ENCODE results near the gene COL17A1.
A peak's percentile ranks its signal among the peaks of the same experiment; 100 is the strongest.

Gene COL17A1

GRCh38 chr10:104085801-104086400, at the start of gene COL17A1:
Gene COL17A1 (minus strand): TSS chr10:104085880. CDS start chr10:104080673, 5,207 bp downstream.
- FAIRE-seq = no peak

DNA sequence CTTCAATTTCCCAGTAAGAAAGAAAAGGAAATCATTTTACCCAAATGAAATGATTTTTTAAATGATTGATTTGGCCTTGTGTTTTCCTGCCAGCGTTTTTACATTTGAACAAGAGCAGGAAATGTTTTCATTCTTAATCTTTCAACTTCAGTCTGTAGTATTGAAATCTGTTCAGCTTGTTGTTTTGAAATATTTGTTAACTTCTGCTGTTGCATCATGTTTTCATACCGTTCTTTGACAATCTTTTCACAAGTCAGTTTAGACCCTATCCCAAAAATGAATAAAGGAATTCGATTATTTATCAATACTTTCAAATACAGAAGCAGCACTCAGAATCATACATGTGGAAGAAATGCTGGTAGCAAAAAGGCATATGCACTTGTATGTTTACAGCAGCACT, 44.4 kb upstream of the COL17A1 start:
- no peak for FAIRE-seq

GRCh38 chr10:104128214-104128613, 42.5 kb upstream of the COL17A1 start:
- FAIRE-seq = no peak

- FAIRE-seq = no peak
Observed at GRCh38 chr10:104127411-104127810, 41.7 kb upstream of the COL17A1 start.

GRCh38 chr10:104123397-104123796, 37.7 kb upstream of the COL17A1 start:
- FAIRE-seq = peak; percentile 77

- FAIRE-seq = peak; percentile 77
Observed at GRCh38 chr10:104122225-104123107, 36.8 kb upstream of the COL17A1 start.

DNA sequence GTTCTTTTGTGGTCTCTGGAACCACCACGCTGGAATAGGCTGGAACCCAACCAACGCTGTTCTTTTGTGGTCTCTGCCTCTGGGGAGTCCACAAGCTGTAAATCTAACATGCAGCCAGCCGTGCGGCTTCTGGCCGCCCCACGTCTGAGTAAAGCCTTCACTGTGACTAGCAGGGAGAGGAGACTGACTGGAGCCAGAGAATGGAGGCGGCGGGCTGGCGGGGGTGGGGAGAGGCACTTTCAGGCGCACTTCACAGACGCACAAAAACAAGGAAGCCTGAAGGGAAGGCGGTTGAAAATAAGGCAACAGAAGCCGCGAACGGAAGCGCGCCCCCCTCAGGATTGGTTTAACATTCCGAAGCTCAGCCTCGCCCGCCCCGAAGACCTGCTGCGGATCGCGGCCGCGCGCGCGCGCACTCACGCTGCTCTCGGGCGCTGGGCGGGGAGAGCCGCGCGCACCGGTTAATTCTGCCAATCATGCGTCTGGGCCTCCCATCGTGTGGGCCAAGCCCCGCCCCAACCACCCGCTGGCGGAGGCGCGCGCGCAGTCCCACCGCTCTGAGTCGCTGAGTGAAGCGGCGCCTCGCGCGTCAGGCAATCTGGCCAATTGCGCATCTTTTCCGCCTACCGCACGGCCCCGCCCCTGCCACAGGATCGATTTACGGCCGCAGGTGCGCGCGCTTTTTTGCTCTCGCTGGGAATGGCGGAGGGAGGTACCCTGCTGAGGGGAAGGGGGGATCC, 36.0 kb upstream of the COL17A1 start, which contains the start of gene SFR1:
Gene SFR1 (plus strand): TSS at position 687 of the 740 bp plus-strand sequence. CDS start 13 bp downstream, at position 700.
- no peak for FAIRE-seq

DNA sequence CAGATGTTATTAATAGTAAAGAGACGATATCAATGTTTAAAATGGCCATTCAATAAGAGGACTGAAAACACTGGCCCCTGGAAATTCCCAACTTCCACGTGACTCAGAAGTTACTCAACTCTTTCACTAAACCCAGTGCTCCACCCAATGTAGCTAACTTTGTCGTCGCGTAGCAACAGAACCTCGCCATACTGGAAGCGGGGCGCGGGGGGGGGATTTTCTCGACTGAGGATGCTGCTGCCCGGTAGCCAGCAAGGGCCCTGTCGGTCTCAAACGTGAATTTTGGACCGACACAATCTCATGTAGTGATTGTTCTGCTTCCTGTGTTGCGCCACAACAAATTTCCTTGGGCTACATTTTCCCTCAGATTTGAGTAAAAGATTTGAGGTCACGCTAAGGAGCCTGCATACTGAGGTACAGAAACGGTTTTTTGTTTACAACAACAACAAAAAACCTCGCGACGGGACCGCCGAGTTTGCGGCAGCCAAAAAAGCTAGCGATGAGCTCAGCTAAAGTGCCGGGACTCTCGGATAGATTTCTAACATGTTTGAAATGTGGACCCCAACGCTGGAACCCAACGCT, 35.3 kb upstream of the COL17A1 start:
- FAIRE-seq = peak; percentile 88

DNA sequence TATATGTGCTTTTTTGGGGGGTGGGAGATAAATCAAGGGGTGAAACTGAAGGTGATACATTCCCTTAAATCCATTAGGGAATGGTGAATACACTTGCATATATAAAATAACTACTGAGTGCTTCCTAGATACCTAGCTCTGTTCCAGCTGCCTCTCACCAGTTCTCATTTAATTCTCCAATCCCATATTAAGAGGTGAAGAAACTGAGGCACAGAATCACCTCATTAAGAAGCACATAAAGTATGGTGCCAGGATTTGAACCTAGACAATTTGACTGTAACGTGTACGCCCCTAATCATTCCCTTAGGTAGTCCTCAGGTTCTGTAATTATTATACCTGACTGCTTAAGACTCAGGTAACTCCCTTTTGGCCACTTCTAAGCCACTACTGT, 34.8 kb upstream of the COL17A1 start:
- FAIRE-seq = no peak

- no peak for FAIRE-seq
Observed at GRCh38 chr10:104119996-104120395, 34.3 kb upstream of the COL17A1 start.

GRCh38 chr10:104117839-104118323, 32.2 kb upstream of the COL17A1 start:
- no peak for FAIRE-seq

DNA sequence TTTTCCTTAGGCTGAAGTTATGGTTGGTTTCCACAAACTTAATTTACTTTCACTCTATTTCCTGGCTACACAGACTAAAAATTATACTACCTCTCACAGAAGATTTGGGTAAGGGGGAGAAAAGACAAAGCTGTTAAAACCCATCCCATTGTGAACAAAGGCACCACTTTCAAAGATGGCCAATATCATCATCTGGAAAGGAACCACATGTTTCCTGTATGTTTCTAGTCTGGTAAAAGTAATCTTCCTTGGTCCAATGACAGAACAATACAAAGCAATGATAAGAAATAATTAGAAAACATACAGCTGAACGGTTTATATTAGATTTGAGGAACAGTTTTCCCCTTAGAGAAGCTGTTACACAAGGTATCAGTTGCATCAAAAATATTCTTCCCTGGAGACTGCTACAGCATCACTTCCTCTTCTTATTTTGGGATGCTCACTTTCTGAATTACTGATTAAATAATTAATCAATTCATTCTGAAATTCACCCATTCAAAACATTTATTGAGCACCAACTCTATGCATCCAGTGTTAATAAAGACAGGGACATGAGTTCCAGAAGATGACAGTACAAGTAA, 27.8 kb upstream of the COL17A1 start:
- FAIRE-seq = no peak

DNA sequence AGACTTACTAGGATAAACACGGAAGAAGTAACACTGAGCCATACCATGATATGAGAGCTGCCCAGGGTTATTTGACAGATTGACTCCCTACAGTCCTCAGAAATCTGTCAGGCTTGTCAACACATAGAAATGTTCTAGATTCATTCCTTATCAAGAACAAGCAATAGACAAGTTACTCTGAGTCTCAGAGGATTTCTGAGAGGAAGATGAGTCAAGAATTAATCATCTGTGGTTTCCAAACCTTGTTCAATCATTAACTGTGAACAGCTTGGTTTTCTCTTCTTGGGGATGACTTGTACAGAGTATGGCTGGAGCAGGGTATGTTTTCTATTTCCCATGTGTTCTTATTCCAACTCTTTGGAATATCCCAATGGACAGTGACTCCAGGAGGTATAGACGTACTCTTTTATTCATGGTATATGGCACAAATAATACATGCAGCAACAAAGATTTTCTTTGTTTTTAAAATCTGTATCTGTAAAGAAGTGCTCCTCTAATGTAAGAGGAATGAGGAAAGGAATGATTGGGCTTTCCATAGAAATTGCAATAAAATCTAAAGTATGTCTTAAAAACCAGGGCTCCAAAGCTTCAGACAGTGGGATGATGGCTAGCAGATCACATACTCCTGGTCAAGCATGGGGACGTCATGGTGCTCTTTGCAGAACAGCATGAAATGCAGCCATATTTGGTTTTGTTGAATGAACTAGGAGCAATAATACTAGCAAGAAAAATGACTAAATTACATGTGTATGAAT, 24.4 kb upstream of the COL17A1 start:
- peak; percentile 56 for FAIRE-seq

DNA sequence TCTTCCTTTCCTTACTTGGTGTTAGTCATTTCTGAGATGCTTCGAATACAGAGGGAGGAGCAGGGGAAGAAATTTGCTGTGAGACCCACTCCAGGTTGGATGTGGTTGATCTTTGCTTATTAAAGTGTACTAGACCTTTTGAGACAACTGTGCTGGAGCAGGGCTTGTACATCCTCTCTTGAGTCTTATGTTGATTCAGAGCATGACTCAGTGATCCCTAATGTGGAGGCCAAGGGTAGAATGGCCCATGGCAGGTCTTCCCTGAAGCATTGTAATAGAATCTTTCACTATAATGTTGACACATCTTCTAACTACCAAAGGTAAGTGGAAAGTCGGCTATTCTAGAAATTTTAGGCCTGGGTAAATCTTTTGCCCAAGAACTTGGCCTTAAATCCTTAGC, 19.2 kb upstream of the COL17A1 start:
- no peak for FAIRE-seq

DNA sequence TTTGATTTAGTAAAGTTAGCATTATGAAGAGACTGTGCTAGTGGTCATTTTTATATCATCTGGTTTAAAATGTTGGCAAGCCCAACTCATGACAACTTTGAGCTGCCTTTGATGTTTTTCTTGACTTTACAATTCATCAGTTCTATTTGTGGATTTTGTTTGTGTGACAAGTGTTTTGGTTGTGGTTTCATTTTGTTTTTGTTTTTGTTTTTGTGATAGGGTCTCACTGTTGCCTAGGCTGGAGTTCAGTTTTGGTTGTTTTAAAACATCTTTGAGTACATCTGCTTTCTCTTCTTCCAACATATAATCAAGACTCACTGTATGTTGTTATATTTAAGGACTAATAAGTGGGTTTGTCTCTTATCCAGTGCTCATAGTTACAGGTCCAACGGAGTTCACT, 18.7 kb upstream of the COL17A1 start:
- FAIRE-seq = no peak

DNA sequence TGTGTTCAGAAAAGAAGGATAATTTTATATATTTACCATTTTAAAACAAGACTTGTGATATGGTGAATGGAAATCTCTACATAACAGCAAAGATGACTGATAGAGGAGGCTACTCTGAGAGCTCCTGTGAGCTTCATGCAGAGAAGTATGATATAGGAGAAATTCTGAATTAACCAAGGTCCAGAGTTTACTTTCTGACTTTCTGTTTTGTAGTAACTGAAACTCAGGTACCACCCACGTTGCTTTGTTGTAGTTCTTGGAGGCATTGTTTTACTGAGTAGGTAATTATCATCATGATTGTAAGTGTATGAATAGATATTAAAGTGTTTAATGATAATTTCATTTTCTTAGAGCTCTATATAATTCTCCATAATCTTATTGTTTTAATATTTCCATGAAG, 18.3 kb upstream of the COL17A1 start:
- no peak for FAIRE-seq

DNA sequence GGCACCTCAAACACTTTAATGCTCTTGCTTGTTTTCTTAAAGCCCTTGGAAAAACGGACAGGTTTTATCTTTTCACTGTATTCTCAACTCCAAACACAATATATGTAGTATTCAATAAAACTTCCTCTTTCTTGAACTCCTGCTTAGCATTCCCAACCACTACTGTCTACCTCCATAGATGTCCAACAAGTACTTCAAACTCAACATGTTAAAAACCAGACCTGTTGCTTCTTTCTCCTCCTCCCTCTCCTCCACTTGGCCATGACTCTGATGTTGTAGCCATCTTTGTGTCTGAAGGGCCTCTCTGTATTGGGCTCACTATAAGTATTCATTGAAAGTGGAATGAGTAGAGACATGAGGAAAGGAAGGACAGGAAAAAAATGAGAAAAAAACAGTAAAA, 16.2 kb upstream of the COL17A1 start:
- FAIRE-seq = no peak

DNA sequence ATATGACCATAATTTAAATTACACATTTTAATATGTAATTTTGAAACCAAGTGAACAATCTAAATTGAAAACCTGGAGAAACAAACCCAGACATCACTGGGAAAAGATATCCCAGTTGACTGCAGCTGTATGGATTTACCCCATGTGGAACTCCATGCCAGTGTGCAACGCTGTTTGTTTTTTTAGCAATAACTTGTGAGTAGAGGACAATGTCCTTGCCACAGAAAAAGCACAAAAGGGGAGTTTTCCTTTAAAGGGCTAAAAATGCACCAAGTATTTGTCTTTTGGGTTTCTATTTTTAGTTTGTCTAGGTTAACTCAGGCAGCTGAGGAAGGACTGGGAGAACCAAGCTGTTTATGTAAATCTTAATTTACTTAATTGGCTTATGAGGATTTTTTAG, 15.1 kb upstream of the COL17A1 start:
- no peak for FAIRE-seq

DNA sequence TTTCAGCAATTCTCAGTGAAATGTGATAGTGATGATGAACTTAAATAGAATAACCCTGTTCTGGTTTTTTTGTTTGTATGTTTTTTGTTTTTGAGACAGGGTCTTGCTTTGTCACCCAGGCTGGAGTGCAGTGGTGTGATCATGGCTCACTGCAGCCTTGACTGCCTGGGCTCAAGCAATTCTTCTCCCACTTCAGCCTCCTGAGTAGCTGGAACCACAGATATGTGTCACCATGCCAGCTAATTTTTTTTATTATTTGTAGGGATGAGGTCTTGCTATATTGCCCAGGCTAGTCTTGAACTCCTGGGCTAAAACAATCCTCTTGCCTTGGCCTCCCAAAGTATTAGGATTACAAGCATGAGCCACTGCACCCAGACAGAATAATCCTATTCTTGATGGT, 14.3 kb upstream of the COL17A1 start:
- FAIRE-seq = no peak

- no peak for FAIRE-seq
Observed at GRCh38 chr10:104099269-104099668, 13.6 kb upstream of the COL17A1 start.

- no peak for FAIRE-seq
Observed at GRCh38 chr10:104098358-104098925, 12.8 kb upstream of the COL17A1 start.

GRCh38 chr10:104096692-104097091, 11.0 kb upstream of the COL17A1 start:
- FAIRE-seq = no peak
